ENCODE measurements around the gene OTUD7B.
"Not testable (repeated sequence)": the region's sequence is repeated elsewhere in the genome, so short reads cannot be mapped to it uniquely, and the experiment has no call there.

Gene OTUD7B

DNA sequence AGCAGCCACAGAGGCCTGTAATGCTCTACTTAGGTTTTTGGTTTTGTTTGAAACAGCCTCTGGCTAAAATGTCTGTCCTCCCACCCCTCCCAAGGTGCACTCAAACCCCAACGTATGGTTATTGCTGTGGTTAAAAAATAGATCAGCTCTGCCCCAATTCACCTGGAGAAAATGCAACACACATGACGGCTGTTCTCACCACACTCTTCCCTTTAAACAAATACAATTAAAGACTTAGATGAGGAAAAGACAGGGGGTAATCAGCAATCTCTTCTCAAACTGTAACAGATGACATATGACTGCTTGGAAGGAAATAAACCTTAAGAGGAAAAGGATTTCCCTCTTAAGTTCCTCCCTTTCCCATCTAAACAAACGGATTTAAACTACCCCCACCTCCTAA, 67.6 kb downstream of the OTUD7B start:
- DNase-seq: no peak

DNA sequence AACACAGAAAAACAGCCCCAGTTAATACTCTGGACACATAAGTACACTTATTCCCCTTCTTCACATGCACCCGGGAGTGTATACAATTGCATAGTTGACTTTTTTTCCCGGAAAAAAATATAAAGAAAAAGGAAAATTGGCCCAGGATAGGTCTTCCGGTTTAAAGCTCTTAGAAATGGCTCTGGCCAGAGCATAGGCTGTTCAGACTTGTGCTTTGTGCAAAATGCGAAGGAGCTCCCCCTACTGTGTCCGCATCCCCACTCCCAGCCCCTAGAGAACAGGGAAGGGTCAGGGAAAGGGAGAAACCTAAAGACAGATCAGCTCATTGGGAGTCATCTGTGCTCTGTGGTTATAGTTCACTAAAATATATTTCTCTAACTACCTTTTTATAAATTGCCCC, 68.3 kb downstream of the OTUD7B start:
- DNase-seq: peak; percentile 83

DNA sequence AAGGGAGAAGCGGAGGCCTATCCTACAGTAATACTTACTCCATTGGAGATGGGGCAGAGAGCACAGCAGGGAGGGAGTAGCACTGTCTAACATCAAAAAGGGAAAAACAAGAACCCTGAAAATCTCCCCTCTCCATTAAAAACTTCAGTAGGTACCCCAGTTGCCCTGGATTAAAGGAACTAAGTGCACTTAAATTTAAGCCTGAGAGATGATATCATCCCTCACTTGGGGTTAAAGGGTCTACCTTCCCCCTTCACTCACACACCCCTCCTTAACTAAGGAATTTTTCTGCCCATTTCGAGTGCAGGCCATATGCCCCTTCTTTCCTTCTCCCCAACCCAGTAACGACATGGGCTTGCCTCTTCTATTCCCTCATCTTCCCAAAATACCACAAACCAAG, 70.1 kb downstream of the OTUD7B start:
- DNase-seq: no peak

GRCh38 chr1:149938668-149939003, 71.9 kb downstream of the OTUD7B start:
- DNase-seq: not testable (repeated sequence)

DNA sequence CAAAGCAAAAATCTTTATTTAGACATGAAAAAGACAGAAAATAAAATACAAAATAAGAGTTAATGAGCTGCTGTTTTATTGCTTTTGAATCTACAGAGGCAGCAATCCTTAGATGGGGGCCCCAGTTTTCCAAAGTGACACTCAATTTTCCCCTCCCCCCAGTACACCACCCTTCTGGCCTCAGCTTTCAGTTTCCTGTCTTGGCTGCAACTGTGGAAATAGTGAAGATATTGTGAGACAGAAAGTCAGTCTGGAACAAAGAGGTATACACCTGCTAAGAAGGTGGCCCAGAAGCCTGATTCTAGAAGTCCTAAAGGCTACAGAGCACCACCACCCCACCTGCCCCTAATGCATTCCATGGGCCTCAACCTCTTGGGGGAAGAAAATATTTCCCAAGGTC, 72.8 kb downstream of the OTUD7B start:
- DNase-seq: peak; percentile 44

DNA sequence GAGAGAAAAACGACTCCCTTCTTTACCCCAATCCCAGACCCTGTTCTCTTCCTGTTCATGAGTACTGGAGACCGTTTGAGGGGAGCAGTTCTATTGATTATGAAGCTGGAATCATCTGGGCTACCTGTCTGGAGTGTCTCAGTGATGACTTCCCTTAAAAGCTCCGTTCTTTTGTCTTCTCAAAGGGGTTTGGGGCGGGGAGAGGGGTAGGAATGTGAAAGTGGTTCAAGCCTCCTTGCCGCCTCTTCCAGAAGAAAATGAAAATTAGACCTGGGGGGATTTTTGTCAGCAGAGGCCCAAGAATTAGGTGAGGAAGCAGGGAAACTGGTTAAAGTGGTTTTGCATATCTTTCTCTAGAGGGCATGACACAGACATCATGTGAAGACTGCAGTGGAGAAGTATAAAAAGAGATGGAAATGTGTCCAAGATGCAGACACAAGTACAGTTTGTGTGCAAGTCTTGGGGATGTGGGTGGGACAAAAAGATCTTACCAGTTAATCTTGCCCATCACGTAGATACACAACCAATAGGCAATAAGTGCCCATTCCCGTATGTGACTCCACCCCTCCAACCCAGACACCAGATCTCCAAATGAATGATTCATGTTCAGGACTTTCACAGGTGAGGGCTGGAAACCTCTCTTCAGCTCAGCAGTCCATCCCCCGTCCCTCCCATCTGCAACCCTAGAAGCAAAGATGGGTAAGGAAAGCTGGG, 73.4 kb downstream of the OTUD7B start:
- DNase-seq: peak; percentile 94

DNA sequence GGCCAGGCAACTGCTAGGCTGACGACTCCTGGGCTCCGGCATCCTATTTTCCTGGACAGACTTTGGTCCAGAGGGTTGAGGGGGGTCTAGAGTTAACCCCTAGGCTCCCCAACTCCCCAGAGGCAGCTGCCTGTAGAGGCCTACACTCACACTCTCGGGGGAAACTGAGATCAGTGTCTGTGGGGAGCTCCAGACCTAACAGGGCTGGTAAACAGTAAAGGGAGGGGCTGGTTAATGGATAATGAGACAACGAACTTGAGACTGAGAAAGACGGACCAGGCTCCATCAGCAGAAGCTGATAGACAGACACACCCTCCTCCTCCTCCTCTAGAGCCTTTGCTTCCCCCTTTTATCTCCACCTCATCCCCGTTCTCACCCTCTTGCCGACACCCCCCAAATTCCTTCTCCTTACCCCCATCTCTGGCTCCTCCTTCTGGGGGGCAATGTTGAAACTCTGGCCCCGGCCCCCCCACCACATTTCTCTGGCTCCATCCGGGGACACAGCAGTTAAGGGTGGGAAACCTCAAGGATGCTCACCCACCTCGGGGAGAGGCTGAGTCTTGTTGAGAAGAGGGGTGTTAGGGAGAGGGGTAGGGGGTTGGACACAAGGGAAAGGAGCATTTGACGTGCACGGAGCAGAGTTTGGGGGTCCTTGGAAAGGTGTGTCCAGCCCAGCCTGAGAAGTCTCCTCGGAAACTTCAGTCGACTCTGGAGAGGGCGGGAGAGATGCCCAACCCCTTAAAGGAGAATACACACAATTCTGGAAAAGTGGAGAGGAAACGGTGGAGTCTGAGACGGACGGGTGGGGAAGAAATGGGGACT, 74.1 kb downstream of the OTUD7B start, which contains the start of gene MTMR11:
Gene MTMR11, minus strand, starts transcription at position 710 of the 822 bp plus-strand sequence. Its CDS starts 232 bp downstream, at position 478.
- peak; percentile 71 for DNase-seq

- no peak for DNase-seq
Measured at GRCh38 chr1:149934356-149934755, 76.2 kb downstream of the OTUD7B start.

- DNase-seq: no peak
Measured at GRCh38 chr1:149933208-149933607, 77.3 kb downstream of the OTUD7B start.

GRCh38 chr1:149932474-149932873, 78.1 kb downstream of the OTUD7B start:
- DNase-seq: no peak

- no peak for DNase-seq
Measured at GRCh38 chr1:149931212-149931790, 79.2 kb downstream of the OTUD7B start.

DNA sequence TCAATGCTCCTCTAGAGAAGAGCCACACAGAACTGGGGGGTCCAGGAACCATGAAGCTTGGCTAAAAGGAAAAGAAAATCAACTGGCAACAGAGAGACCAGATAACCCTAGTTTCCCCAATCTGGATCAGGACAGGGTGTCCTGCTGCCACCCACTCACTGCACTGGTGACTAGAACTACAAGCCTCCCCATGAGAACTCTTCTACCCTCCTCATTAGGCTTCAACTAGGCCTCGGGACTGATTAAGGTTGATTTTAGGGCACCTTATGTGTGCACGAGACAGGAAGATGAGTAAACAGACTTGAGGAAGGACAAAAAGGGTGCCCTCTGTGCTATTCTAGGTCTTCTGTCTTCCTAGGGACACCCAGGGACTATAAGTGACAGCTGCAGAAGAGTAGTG, 80.7 kb downstream of the OTUD7B start:
- no peak for DNase-seq

DNA sequence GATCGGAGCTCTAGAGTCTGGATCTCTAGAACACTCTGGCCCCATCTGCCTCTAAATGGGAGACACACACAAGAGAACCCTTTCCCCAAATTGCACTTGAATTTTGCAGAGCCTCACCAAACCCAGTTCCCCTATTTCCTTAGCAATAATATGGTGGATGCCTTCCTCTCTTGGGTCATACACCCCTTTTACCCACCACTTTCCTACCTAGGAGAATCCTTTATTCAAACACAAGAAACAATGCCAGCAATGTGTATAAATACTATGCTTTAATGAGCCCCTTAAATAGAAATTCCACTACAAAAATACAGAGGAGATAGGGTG, 82.2 kb downstream of the OTUD7B start:
- no peak for DNase-seq

GRCh38 chr1:149927563-149928400, 82.7 kb downstream of the OTUD7B start, which contains the start of gene SF3B4:
Gene SF3B4, minus strand, starts transcription at chr1:149927803. Its CDS starts 44 bp downstream, at chr1:149927759.
- DNase-seq: peak; percentile 97

DNA sequence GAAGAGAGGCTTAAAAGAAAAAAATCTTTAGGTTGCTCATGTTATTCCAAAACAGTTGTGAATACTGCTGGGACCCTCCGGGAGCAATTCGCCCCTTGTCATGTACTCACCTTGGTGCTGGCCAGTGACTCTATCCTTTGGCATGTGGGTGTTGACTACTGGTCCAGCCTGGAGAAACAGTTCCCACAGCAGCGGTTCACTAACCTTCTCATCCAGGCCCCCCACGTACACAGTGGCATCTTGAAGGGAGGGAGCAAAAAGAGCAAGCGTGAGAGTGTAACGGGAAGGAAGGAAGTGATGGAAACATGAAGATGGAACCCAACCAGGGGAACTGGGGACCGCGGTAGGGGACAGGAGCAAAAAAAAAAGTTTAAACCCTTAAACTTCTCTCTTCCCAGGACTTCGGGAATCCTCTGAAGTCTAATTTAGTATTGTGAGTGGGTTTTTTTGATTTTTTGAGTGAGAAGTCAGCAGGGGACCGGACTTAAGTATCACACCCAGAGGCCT, 83.4 kb downstream of the OTUD7B start:
- DNase-seq: no peak

GRCh38 chr1:149926296-149926695, 84.2 kb downstream of the OTUD7B start:
- DNase-seq: no peak

DNA sequence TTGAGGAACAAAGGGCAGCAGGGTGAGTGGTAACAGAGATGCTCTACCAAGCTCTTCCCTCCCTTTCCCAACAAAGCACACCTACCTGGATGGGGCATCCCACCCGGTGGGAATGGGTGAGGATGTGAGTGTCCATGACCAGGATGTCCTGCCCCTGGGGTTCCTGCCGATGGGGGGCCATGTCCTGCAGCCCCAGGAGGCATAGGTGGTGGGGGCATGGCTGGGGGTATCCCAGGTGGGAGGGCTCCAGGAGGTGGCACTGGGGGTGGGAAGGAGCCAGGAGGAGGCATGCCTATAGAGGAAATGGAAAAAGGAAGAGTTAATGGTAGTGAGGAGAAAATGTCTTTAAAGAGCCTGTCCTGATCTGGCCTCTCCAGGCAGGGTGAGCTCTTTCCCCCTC, 84.8 kb downstream of the OTUD7B start:
- DNase-seq: no peak

- no peak for DNase-seq
Measured at GRCh38 chr1:149925345-149925744, 85.2 kb downstream of the OTUD7B start.

- no peak for DNase-seq
Measured at GRCh38 chr1:149923626-149924025, 86.9 kb downstream of the OTUD7B start.

DNA sequence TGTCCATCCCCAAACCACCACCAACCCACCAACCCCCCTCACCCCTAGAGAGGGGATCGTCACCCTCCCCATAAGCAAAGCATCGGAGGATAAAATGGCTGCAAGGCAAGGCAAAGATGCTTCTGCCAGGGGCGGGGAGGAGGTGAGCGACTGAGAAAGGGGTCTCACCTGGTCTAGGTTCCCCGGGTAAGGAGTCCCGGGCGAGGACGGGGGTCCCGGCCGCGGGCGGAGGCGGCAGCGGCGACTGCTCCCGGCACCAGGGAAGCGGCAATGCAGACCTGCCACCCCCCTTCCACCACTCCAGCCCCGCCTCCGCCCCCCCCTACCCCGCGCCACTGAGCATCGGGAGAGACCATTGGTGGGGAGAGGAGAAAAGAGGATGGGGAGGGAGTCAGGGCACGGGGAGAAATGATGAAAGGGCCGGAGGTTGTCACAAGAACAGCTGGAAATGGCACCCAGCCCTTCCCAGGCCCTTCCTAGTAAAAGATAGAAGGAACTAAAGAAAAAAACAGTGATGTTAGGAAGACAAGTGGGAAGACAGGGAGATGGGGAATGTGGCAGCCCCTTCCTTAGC, 92.9 kb downstream of the OTUD7B start, which contains the start of gene SV2A:
Gene SV2A, minus strand, starts transcription at position 274 of the 574 bp plus-strand sequence. CDS start 4,004 bp downstream, outside the sequence.
- peak; percentile 91 for DNase-seq

- DNase-seq: no peak
Measured at GRCh38 chr1:149916898-149917252, 93.7 kb downstream of the OTUD7B start.

DNA sequence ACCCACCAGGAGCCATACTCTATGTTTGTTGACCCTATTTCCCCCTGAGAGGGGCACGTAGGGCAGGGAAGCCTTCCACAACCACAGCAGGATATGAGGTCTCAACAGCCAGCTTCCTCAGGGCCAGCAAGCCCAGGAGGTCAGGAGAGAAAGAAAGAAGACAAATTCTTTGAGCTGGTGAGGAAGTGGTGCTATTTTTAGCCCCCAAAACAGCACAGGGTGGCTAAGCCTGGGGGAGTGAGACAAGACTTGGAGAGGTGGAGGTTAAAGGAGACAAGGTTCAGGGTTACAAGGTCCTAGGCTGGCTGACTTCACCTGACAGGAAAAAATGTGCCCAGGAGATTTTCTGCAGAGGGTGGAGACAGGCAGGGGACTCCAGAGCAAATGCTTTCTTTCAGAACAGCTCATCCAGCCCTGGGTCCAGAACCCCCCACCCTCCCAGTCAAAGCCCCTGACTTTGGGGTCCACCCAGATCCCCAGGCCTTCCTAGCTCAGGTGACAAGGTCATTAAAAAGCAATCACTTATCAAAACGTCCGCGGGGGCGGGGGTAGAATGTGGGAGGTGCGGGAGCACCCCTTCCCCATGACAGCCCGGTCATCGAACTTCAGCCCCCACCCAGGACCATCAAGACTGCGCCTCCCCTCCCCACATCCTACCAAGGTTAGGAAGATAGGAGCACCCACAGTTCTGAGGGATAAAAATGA, 94.2 kb downstream of the OTUD7B start:
- no peak for DNase-seq
